Measurements from ENCODE around the gene PYY.

DNA sequence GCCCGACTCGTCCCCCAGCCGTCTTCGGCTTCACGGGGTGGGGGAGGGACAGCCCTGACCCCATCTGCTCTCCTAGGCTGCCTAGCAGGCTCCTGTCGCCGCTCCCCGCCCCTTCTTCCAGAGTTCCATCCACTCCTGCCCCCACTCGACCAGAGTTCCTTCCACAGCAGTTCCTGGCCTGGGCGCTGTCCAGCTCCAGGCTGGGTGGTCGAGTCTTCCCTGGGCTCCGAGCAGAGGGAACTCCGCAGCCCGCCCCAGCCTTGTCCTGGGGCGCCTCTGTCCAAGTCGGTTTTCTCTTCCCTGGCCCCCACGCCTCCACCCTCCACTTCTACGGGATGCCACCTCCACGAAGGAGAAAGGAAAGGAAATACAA lies 1.4 kb downstream of the PYY start:
- TF ChIP-seq, protein P1, sequence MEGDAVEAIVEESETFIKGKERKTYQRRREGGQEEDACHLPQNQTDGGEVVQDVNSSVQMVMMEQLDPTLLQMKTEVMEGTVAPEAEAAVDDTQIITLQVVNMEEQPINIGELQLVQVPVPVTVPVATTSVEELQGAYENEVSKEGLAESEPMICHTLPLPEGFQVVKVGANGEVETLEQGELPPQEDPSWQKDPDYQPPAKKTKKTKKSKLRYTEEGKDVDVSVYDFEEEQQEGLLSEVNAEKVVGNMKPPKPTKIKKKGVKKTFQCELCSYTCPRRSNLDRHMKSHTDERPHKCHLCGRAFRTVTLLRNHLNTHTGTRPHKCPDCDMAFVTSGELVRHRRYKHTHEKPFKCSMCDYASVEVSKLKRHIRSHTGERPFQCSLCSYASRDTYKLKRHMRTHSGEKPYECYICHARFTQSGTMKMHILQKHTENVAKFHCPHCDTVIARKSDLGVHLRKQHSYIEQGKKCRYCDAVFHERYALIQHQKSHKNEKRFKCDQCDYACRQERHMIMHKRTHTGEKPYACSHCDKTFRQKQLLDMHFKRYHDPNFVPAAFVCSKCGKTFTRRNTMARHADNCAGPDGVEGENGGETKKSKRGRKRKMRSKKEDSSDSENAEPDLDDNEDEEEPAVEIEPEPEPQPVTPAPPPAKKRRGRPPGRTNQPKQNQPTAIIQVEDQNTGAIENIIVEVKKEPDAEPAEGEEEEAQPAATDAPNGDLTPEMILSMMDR (IDR thresholded peaks at IDR 0.05; ENCODE audit: low read length) = no peak
- TF ChIP-seq EZH2 (optimal IDR thresholded peaks at IDR 0.05; ENCODE audit: low read depth, low read length) (no peak), EZH2phosphoT487 (IDR thresholded peaks at IDR 0.05; ENCODE audit: low read length) (no peak)
